ENCODE data around the gene GJA10.
"Not testable (repeated sequence)": the region's sequence is repeated elsewhere in the genome, so short reads cannot be mapped to it uniquely, and the experiment has no call there.

GJA10 gene

GRCh38 chr6:89894169-89894568 is at the start of gene GJA10:
GJA10 (plus strand) TSS chr6:89894469; CDS start chr6:89894469, 0 bp downstream.
- no peak for DNase-seq

GRCh38 chr6:89847513-89847912 is 46.8 kb upstream of the GJA10 start:
- not testable (repeated sequence) for DNase-seq

- no peak for DNase-seq
Observed at GRCh38 chr6:89853068-89853467, 41.2 kb upstream of the GJA10 start.

GRCh38 chr6:89858041-89858440 is 36.2 kb upstream of the GJA10 start:
- no peak for DNase-seq

- no peak for DNase-seq
Observed at GRCh38 chr6:89859744-89860143, 34.5 kb upstream of the GJA10 start.

- DNase-seq = no peak
Observed at GRCh38 chr6:89862273-89862672, 32.0 kb upstream of the GJA10 start.

- no peak for DNase-seq
Observed at GRCh38 chr6:89862698-89863097, 31.6 kb upstream of the GJA10 start.

GRCh38 chr6:89866024-89866678 is 28.1 kb upstream of the GJA10 start:
- no peak for DNase-seq

GRCh38 chr6:89873721-89874120 is 20.5 kb upstream of the GJA10 start:
- no peak for DNase-seq

GRCh38 chr6:89874438-89874837 is 19.8 kb upstream of the GJA10 start:
- no peak for DNase-seq

- DNase-seq = no peak
Observed at GRCh38 chr6:89886378-89887120, 7.7 kb upstream of the GJA10 start.

GRCh38 chr6:89887452-89888137 is 6.7 kb upstream of the GJA10 start:
- no peak for DNase-seq

GRCh38 chr6:89888138-89888514 is 6.1 kb upstream of the GJA10 start:
- no peak for DNase-seq

GRCh38 chr6:89888871-89889270 is 5.4 kb upstream of the GJA10 start:
- DNase-seq = no peak

- DNase-seq = not testable (repeated sequence)
Observed at GRCh38 chr6:89890845-89891528, 3.3 kb upstream of the GJA10 start.

GRCh38 chr6:89892577-89892976 is 1.7 kb upstream of the GJA10 start:
- DNase-seq = not testable (repeated sequence)

- DNase-seq = peak; percentile 70
Observed at GRCh38 chr6:89895276-89895874, 1.1 kb downstream of the GJA10 start.

- not testable (repeated sequence) for DNase-seq
Observed at GRCh38 chr6:89910001-89910901, 16.0 kb downstream of the GJA10 start.

GRCh38 chr6:89910902-89911240 is 16.6 kb downstream of the GJA10 start:
- DNase-seq = no peak

- no peak for DNase-seq
Observed at GRCh38 chr6:89916136-89916920, 22.1 kb downstream of the GJA10 start.

GRCh38 chr6:89917216-89917615 is 22.9 kb downstream of the GJA10 start:
- no peak for DNase-seq
